Esophagus squamous epithelium (tissue), 4 donors: ENCODE data around the gene SPATA1.

Source experiments
- POLR2A ChIP-seq, 4 donors: fragments of 450-650 bp; IDR thresholded peaks; one replicate each; pipeline ENCODE4 v1.6.1; 2017; ENCODE audit warnings: antibody characterized with exemption in 4 of 4, mild to moderate bottlenecking in 4 of 4, moderate library complexity in 3 of 4
- TF ChIP-seq, protein P1 (sequence below), 6 experiments: fragments of 450-650 bp in 4 of 6; fragments of 200-600 bp in 2 of 6; sonication (generic) in 2 of 6; IDR thresholded peaks; one replicate each; pipeline ENCODE4 v1.5.1; 2016 to 2019; ENCODE audit warnings: antibody characterized with exemption in 6 of 6, mild to moderate bottlenecking in 4 of 6, moderate library complexity in 4 of 6

DNA sequence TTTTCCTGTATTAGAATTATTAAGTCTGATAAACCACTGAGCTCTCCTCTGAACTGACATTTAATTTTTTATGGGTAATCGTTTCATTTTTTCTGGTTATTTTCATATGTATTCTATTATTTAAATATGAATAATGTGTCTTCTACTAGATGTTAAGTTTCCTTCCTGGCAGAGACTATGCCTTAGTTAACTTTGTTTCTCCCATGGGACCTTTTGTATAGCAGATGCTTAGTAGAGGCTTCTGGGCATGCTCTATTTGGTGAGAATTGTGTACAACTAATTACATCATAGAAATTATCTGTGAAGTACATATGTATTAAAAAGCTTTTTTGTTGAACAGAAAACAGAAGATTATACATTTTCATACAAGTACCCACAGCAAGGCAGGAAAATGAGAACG is 44.6 kb downstream of the SPATA1 start:
- TF ChIP-seq, protein P1, sequence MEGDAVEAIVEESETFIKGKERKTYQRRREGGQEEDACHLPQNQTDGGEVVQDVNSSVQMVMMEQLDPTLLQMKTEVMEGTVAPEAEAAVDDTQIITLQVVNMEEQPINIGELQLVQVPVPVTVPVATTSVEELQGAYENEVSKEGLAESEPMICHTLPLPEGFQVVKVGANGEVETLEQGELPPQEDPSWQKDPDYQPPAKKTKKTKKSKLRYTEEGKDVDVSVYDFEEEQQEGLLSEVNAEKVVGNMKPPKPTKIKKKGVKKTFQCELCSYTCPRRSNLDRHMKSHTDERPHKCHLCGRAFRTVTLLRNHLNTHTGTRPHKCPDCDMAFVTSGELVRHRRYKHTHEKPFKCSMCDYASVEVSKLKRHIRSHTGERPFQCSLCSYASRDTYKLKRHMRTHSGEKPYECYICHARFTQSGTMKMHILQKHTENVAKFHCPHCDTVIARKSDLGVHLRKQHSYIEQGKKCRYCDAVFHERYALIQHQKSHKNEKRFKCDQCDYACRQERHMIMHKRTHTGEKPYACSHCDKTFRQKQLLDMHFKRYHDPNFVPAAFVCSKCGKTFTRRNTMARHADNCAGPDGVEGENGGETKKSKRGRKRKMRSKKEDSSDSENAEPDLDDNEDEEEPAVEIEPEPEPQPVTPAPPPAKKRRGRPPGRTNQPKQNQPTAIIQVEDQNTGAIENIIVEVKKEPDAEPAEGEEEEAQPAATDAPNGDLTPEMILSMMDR (IDR thresholded peaks at IDR 0.05), result no peak
- TF ChIP-seq POLR2A (IDR thresholded peaks at IDR 0.05), result no peak
